Stimulated activated CD8-positive, alpha-beta memory T cell treated with anti-CD3 and anti-CD28 coated beads, Interleukin-7, amount 100 ng/mL, for 1 hour (primary cell): ENCODE results near the gene SGCA.

Experiments
- DNase-seq, 2 donors: peaks; one replicate each; pipeline ENCODE4 v3.0.0-alpha.2; 2020; ENCODE audit warnings: low read depth in 2 of 2

Gene SGCA

GRCh38 chr17:50209472-50210239 is 43.9 kb downstream of the SGCA start:
- DNase-seq: no peak

- no peak for DNase-seq
These were observed 44.7 kb downstream of the SGCA start for GRCh38 chr17:50210240-50211225.

- DNase-seq: no peak
These were observed 45.7 kb downstream of the SGCA start for GRCh38 chr17:50211249-50212120.

GRCh38 chr17:50212121-50212843 is 46.5 kb downstream of the SGCA start:
- no peak for DNase-seq

GRCh38 chr17:50213026-50214022 is 47.5 kb downstream of the SGCA start:
- no peak for DNase-seq

GRCh38 chr17:50214976-50215760 is 49.4 kb downstream of the SGCA start:
- DNase-seq: no peak

GRCh38 chr17:50217591-50217990 is 51.8 kb downstream of the SGCA start:
- DNase-seq: no peak

GRCh38 chr17:50218071-50218759 is 52.4 kb downstream of the SGCA start:
- DNase-seq: no peak

GRCh38 chr17:50218771-50219315 is 53.0 kb downstream of the SGCA start:
- no peak for DNase-seq

- no peak for DNase-seq
These were observed 53.5 kb downstream of the SGCA start for GRCh38 chr17:50219342-50219741.

- no peak for DNase-seq
These were observed 54.2 kb downstream of the SGCA start for GRCh38 chr17:50219939-50220465.

- no peak for DNase-seq
These were observed 55.0 kb downstream of the SGCA start for GRCh38 chr17:50220811-50221210.

- DNase-seq: no peak
These were observed 55.6 kb downstream of the SGCA start for GRCh38 chr17:50221266-50221863.

- DNase-seq: no peak
These were observed 56.2 kb downstream of the SGCA start for GRCh38 chr17:50221864-50222545.

GRCh38 chr17:50222922-50223321 is 57.1 kb downstream of the SGCA start:
- no peak for DNase-seq
